HEK293 (cell line): ENCODE data around the gene GLTP.

Experiments used
- CTCF ChIA-PET: fragments of 350-600 bp; formaldehyde crosslinking; extraction: SDS; loops from one replicate; lab custom pipeline; 2021; ENCODE audit warnings: antibody characterized with exemption; lab: Yijun Ruan, JAX
- POLR2A ChIA-PET: fragments of 300-600 bp; formaldehyde crosslinking; extraction: SDS; loops from one replicate; lab custom pipeline; 2020; ENCODE audit warnings: antibody characterized with exemption, inconsistent platforms; lab: Yijun Ruan, JAX
- H3K27ac ChIP-seq: fragments of 200-500 bp; sonication (Bioruptor generic); 2 replicates; pipeline ENCODE4 v1.5.1; 2014; ENCODE audit warnings: low read depth, low read length, control low read depth, inconsistent platforms; ENCODE audit errors: extremely low read depth
- H3K36me3 ChIP-seq, 2 experiments: fragments of 200-500 bp in 1 of 2; sonication (Bioruptor generic) in 1 of 2; 1 replicate in 1 of 2; 2 replicates in 1 of 2; pipeline ENCODE4 v1.5.1; 2014 to 2017; ENCODE audit warnings: inconsistent platforms in 2 of 2, low read length in 2 of 2; ENCODE audit not compliant: control insufficient read depth in 2 of 2, insufficient read depth in 1 of 2
- H3K4me1 ChIP-seq: fragments of 200-500 bp; sonication (Bioruptor generic); 2 replicates; pipeline ENCODE4 v1.5.1; 2014; ENCODE audit warnings: mild to moderate bottlenecking, low read length, inconsistent platforms; ENCODE audit not compliant: control insufficient read depth, insufficient read depth
- H3K4me3 ChIP-seq: 2 replicates; pipeline ENCODE4 v1.5.1; 2011; ENCODE audit warnings: low read depth, mild to moderate bottlenecking, control low read depth, low read length, moderate library complexity
- H3K9me3 ChIP-seq: fragments of 200-500 bp; sonication (Bioruptor generic); 2 replicates; pipeline ENCODE4 v1.5.1; 2014; ENCODE audit warnings: low read depth, low read length, inconsistent platforms; ENCODE audit not compliant: control insufficient read depth, insufficient read depth
- KLF17 ChIP-seq: fragments of 450-650 bp; formaldehyde crosslinking; IDR thresholded peaks from 2 replicates; pipeline ENCODE4 v1.5.1; 2016; ENCODE audit warnings: missing biosample characterization, missing genetic modification characterization
- KLF8 ChIP-seq: fragments of 450-650 bp; formaldehyde crosslinking; IDR thresholded peaks from 2 replicates; pipeline ENCODE4 v1.5.1; 2016; ENCODE audit warnings: missing biosample characterization, missing genetic modification characterization
- MZF1 ChIP-seq: fragments of 450-650 bp; formaldehyde crosslinking; IDR thresholded peaks from 2 replicates; pipeline ENCODE4 v1.5.1; 2017; ENCODE audit warnings: missing biosample characterization, missing genetic modification characterization, borderline replicate concordance
- SETDB1 ChIP-seq: IDR thresholded peaks from one replicate; pipeline ENCODE4 v1.6.1; 2017; ENCODE audit warnings: mild to moderate bottlenecking, low read length, moderate library complexity, mixed read lengths; ENCODE audit not compliant: insufficient read length
- TRIM28 ChIP-seq: IDR thresholded peaks from 2 replicates; pipeline ENCODE4 v1.6.1; 2011; ENCODE audit warnings: low read length, control low read depth, borderline replicate concordance
- WT1 ChIP-seq: fragments of 450-650 bp; formaldehyde crosslinking; IDR thresholded peaks from 2 replicates; pipeline ENCODE4 v1.5.1; 2016; ENCODE audit warnings: missing biosample characterization, missing genetic modification characterization
- ZBTB10 ChIP-seq: fragments of 450-650 bp; formaldehyde crosslinking; IDR thresholded peaks from 2 replicates; pipeline ENCODE4 v1.5.1; 2016; ENCODE audit warnings: missing biosample characterization, missing genetic modification characterization
- ZBTB48 ChIP-seq: fragments of 450-650 bp; formaldehyde crosslinking; IDR thresholded peaks from 2 replicates; pipeline ENCODE4 v1.5.1; 2016; ENCODE audit warnings: missing biosample characterization, missing genetic modification characterization
- ZFP3 ChIP-seq: fragments of 450-650 bp; formaldehyde crosslinking; IDR thresholded peaks from 2 replicates; pipeline ENCODE4 v1.5.1; 2016; ENCODE audit warnings: low read depth, missing biosample characterization, missing genetic modification characterization
- ZFP41 ChIP-seq: fragments of 450-650 bp; formaldehyde crosslinking; IDR thresholded peaks from 2 replicates; pipeline ENCODE4 v1.5.1; 2016; ENCODE audit warnings: missing biosample characterization, missing genetic modification characterization, borderline replicate concordance
- ZNF169 ChIP-seq: fragments of 450-650 bp; formaldehyde crosslinking; IDR thresholded peaks from 2 replicates; pipeline ENCODE4 v1.5.1; 2016; ENCODE audit warnings: missing biosample characterization, missing genetic modification characterization
- ZNF2 ChIP-seq: fragments of 450-650 bp; formaldehyde crosslinking; IDR thresholded peaks from 2 replicates; pipeline ENCODE4 v1.5.1; 2016; ENCODE audit warnings: missing biosample characterization, missing genetic modification characterization
- ZNF239 ChIP-seq: fragments of 450-650 bp; formaldehyde crosslinking; IDR thresholded peaks from 2 replicates; pipeline ENCODE4 v1.5.1; 2016; ENCODE audit warnings: missing biosample characterization, missing genetic modification characterization
- ZNF335 ChIP-seq: fragments of 450-650 bp; formaldehyde crosslinking; conservative IDR thresholded peaks from 2 replicates; pipeline ENCODE4 v1.5.1; 2016; ENCODE audit warnings: missing biosample characterization, missing genetic modification characterization
- ZNF350 ChIP-seq: fragments of 450-650 bp; formaldehyde crosslinking; IDR thresholded peaks from 2 replicates; pipeline ENCODE4 v1.5.0; 2017; ENCODE audit warnings: missing biosample characterization, mild to moderate bottlenecking, missing genetic modification characterization
- ZNF426 ChIP-seq: fragments of 450-650 bp; formaldehyde crosslinking; IDR thresholded peaks from 2 replicates; pipeline ENCODE4 v1.5.1; 2017; ENCODE audit warnings: missing biosample characterization, missing genetic modification characterization, mild to moderate bottlenecking, inconsistent platforms, moderate library complexity
- ZNF549 ChIP-seq: fragments of 450-650 bp; IDR thresholded peaks from 2 replicates; pipeline ENCODE4 v1.5.1; 2018; ENCODE audit warnings: missing biosample characterization, missing genetic modification characterization, mild to moderate bottlenecking, inconsistent platforms, moderate library complexity
- ZNF654 ChIP-seq: fragments of 450-650 bp; formaldehyde crosslinking; IDR thresholded peaks from 2 replicates; pipeline ENCODE4 v1.5.1; 2016; ENCODE audit warnings: low read depth, missing biosample characterization, missing genetic modification characterization
- ZNF791 ChIP-seq: fragments of 450-650 bp; formaldehyde crosslinking; IDR thresholded peaks from 2 replicates; pipeline ENCODE4 v1.5.1; 2016; ENCODE audit warnings: missing biosample characterization, missing genetic modification characterization
- TF ChIP-seq, protein P1 (sequence below): fragments of 450-650 bp; formaldehyde crosslinking; IDR thresholded peaks from 2 replicates; pipeline ENCODE4 v1.5.1; 2016; ENCODE audit warnings: missing biosample characterization, missing genetic modification characterization, borderline replicate concordance

Gene GLTP

GRCh38 chr12:109804820-109805761, 75.2 kb downstream of the GLTP start (continued):
- TF ChIP-seq ZBTB10 (tag by site-specific recombination) = 0 out of 2 replicates have a peak, but pooled peaks have one; percentile 35
- no peak for TF ChIP-seq ZNF169
- peak; percentile 68; the same call in 1 of the 2 replicates for TF ChIP-seq ZNF2 (tag by site-specific recombination)
- peak; percentile 74 for TF ChIP-seq ZNF335 (tag by site-specific recombination)
- no peak for TF ChIP-seq ZFP3
- TF ChIP-seq ZNF654 (tag by site-specific recombination) = peak; percentile 79
- TF ChIP-seq, protein P1, sequence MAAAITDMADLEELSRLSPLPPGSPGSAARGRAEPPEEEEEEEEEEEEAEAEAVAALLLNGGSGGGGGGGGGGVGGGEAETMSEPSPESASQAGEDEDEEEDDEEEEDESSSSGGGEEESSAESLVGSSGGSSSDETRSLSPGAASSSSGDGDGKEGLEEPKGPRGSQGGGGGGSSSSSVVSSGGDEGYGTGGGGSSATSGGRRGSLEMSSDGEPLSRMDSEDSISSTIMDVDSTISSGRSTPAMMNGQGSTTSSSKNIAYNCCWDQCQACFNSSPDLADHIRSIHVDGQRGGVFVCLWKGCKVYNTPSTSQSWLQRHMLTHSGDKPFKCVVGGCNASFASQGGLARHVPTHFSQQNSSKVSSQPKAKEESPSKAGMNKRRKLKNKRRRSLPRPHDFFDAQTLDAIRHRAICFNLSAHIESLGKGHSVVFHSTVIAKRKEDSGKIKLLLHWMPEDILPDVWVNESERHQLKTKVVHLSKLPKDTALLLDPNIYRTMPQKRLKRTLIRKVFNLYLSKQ (tag by site-specific recombination) = no peak
- TF ChIP-seq MZF1 = no peak
- TF ChIP-seq TRIM28 = no peak
- TF ChIP-seq KLF17 = no peak
- TF ChIP-seq WT1 (tag by site-specific recombination) = no peak
- TF ChIP-seq ZBTB48 (tag by site-specific recombination) = peak; percentile 34; the same call in 1 of the 2 replicates
- TF ChIP-seq ZFP41 (tag by site-specific recombination) = no peak
- TF ChIP-seq ZNF350 (tag by site-specific recombination) = no peak
- peak; percentile 39; the same call in 1 of the 2 replicates for TF ChIP-seq KLF8 (tag by site-specific recombination)
- no peak for TF ChIP-seq ZNF791
- TF ChIP-seq ZNF549 (tag by site-specific recombination) = no peak
- no peak for TF ChIP-seq ZNF426 (tag by site-specific recombination)

DNA sequence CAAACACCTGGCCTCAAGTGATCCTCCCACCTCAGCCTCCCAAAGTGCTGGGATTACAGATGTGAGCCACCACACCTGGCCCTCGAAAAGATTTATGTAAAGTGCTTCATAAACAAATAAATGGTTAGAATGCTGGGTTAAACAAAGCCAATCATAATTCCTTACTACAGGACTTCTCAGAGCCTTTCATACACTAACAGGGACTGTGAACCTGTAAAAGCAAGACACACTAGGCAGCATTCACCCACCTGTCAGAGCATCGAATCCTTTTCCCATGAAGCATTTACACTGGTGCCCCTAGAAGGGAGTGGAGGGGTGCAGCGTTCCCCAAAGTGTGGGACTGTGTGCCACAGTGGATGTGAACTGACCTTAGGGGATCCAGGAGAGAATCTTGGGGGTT, 76.7 kb downstream of the GLTP start:
- H3K9me3 ChIP-seq = no peaks in the 10 kb centered on the region
- H3K27ac ChIP-seq = no peak overlapping the region
- POLR2A ChIA-PET = no interaction called here
- H3K4me3 ChIP-seq = no peak overlapping the region
- TF ChIP-seq SETDB1 = no peak
- TF ChIP-seq ZNF239 (tag by site-specific recombination) = peak; percentile 85
- no peaks in the 10 kb centered on the region for H3K36me3 ChIP-seq
- H3K4me1 ChIP-seq = no peaks in the 10 kb centered on the region
- CTCF ChIA-PET = interaction anchor here (0.7 to 5.0 kb wide), 7 partner anchors 8 to 97 kb away, joined by 3 to 131 read pairs (median 11); no protein-coding TSS in a partner anchor
